Esophagus muscularis mucosa (tissue), 4 donors: Measurements from ENCODE around the gene HADH. TPM values are rescaled to one million over a fixed set of nuclear protein-coding genes. Genes with fewer than 3 reads are reported as not detected.

Source experiments
- DNase-seq: peaks from one replicate; pipeline ENCODE4 v3.0.0-alpha.2; 2017; ENCODE audit errors: extremely low spot score
- H3K27ac ChIP-seq, 4 donors: fragments of 200-600 bp; sonication (generic); replicated peaks in 1 of 4; 1 replicate in 3 of 4; 2 replicates in 1 of 4; pipeline ENCODE4 v1.5.1; 2016 to 2019; ENCODE audit warnings: mild to moderate bottlenecking in 1 of 4
- H3K27me3 ChIP-seq, 4 donors: fragments of 200-600 bp; sonication (generic); one replicate each; pipeline versions ENCODE4 v1.5.1 to v1.6.0; 2016 to 2019
- H3K36me3 ChIP-seq, 4 donors: fragments of 200-600 bp; sonication (generic); one replicate each; pipeline ENCODE4 v1.5.1; 2016 to 2019
- H3K4me1 ChIP-seq, 4 donors: fragments of 200-600 bp; sonication (generic); one replicate each; pipeline ENCODE4 v1.5.1; 2016 to 2019
- H3K4me3 ChIP-seq, 4 donors: fragments of 200-600 bp; sonication (generic); 1 replicate in 2 of 4; 2 replicates in 2 of 4; pipeline ENCODE4 v1.5.1; 2016 to 2019; ENCODE audit warnings: mild to moderate bottlenecking in 4 of 4, moderate library complexity in 1 of 4
- H3K9me3 ChIP-seq, 4 donors: fragments of 200-600 bp; sonication (generic); 1 replicate in 3 of 4; 2 replicates in 1 of 4; pipeline ENCODE4 v1.5.1; 2016 to 2019
- EP300 ChIP-seq: sonication (generic); formaldehyde crosslinking; IDR thresholded peaks from one replicate; pipeline ENCODE4 v1.6.1; 2017; ENCODE audit warnings: antibody characterized with exemption
- POLR2A ChIP-seq: fragments of 450-650 bp; IDR thresholded peaks from one replicate; pipeline ENCODE4 v1.6.1; 2017; ENCODE audit warnings: antibody characterized with exemption, moderate library complexity, mild to moderate bottlenecking, low read depth
- POLR2AphosphoS5 ChIP-seq, 2 donors: sonication (generic); formaldehyde crosslinking; IDR thresholded peaks; one replicate each; pipeline ENCODE4 v1.6.1; 2017; ENCODE audit warnings: antibody characterized with exemption in 2 of 2
- WGBS: methylation state at CpG from one replicate; pipeline ENCODE4 v1.1.5; 2018; 5-methylcytosine and 5-hydroxymethylcytosine counted together
- intact Hi-C: fragments of 100-400 bp; cut with DNase I; formaldehyde crosslinking; loops from one replicate; pipeline ENCODE4 v1.15.1; 2023
- total RNA-seq, 4 donors: library from RNA; depleted of rRNA; stranded (reverse); fragments of >200 nt; gene quantifications; one replicate each; pipeline versions ENCODE4 v1.1.0 to v1.2.1, GENCODE V29; 2016
- TF ChIP-seq, protein P1 (sequence below), 3 experiments: fragments of 200-600 bp in 2 of 3; fragments of 450-650 bp in 1 of 3; sonication (generic) in 2 of 3; IDR thresholded peaks; one replicate each; pipeline ENCODE4 v1.5.1; 2017 to 2019; ENCODE audit warnings: antibody characterized with exemption in 3 of 3, mild to moderate bottlenecking in 2 of 3, moderate library complexity in 1 of 3

The HADH gene
- total RNA-seq, 4 donors from 2014 or later = 60.8 to 176 (median 108) TPM

DNA sequence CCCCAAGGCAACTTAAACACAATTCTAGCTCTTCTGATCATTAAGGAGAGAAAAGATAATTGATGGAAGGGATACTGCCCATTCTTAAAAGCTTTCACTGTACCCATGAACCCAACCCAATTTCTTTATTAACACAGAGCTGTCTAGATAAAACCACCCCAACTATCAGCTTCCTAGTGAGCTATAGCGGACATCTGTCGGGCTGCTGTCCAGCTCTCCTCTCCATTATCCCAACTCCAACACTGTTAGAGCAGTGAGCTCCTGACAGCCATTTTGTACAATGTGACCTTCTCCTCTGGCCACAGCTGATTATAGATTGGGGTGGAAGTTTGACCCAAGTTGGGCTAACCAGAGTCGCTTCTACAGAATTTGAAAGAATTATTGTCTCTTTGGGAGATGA is 66.1 kb downstream of the HADH start:
- DNase-seq = no peak
- Histone ChIP-seq H3K36me3 (no peaks in the 10 kb centered on the region), H3K4me1 (no peaks in the 10 kb centered on the region), H3K27me3 (no peaks in the 10 kb centered on the region), H3K4me3 (no peak overlapping the region), H3K9me3 (no peaks in the 10 kb centered on the region), H3K27ac (no peak overlapping the region)
- WGBS = 94% methylated on average over 3 of the region's 3 CpGs
- intact Hi-C loops = no loop called here
- TF ChIP-seq EP300 = no peak
- TF ChIP-seq, protein P1, sequence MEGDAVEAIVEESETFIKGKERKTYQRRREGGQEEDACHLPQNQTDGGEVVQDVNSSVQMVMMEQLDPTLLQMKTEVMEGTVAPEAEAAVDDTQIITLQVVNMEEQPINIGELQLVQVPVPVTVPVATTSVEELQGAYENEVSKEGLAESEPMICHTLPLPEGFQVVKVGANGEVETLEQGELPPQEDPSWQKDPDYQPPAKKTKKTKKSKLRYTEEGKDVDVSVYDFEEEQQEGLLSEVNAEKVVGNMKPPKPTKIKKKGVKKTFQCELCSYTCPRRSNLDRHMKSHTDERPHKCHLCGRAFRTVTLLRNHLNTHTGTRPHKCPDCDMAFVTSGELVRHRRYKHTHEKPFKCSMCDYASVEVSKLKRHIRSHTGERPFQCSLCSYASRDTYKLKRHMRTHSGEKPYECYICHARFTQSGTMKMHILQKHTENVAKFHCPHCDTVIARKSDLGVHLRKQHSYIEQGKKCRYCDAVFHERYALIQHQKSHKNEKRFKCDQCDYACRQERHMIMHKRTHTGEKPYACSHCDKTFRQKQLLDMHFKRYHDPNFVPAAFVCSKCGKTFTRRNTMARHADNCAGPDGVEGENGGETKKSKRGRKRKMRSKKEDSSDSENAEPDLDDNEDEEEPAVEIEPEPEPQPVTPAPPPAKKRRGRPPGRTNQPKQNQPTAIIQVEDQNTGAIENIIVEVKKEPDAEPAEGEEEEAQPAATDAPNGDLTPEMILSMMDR (IDR thresholded peaks at IDR 0.05) = no peak
- TF ChIP-seq POLR2A = no peak
- no peak for TF ChIP-seq POLR2AphosphoS5 (IDR thresholded peaks at IDR 0.05)

DNA sequence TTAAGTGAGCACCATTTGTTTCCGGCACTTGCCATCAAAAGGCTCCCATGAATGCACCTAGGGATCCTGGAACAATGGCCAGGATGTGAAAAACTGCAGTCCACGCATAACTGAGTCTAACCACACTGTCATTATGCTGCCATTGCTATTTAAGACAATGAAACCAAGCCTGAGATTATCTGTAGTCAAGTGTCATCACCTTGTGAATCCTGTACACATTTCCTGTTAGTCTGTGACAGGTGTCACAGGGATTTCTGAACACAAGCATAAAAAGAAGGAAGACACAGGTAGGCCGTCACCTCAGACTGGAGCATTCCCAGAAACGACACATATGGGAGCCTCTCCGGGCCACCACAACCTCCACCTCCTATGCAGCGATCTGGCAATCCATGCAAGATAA is 66.7 kb downstream of the HADH start:
- TF ChIP-seq EP300 (no peak), POLR2A (no peak), POLR2AphosphoS5 (IDR thresholded peaks at IDR 0.05) (no peak)
- TF ChIP-seq, protein P1 (IDR thresholded peaks at IDR 0.05) = no peak
- H3K27ac ChIP-seq = no peak overlapping the region
- intact Hi-C loops = no loop called here
- no peaks in the 10 kb centered on the region for H3K9me3 ChIP-seq
- no peak for DNase-seq
- no peak overlapping the region for H3K4me3 ChIP-seq
- H3K4me1 ChIP-seq = no peaks in the 10 kb centered on the region
- H3K36me3 ChIP-seq = no peaks in the 10 kb centered on the region
- H3K27me3 ChIP-seq = no peaks in the 10 kb centered on the region
- WGBS = 79% methylated on average over 6 of the region's 6 CpGs

DNA sequence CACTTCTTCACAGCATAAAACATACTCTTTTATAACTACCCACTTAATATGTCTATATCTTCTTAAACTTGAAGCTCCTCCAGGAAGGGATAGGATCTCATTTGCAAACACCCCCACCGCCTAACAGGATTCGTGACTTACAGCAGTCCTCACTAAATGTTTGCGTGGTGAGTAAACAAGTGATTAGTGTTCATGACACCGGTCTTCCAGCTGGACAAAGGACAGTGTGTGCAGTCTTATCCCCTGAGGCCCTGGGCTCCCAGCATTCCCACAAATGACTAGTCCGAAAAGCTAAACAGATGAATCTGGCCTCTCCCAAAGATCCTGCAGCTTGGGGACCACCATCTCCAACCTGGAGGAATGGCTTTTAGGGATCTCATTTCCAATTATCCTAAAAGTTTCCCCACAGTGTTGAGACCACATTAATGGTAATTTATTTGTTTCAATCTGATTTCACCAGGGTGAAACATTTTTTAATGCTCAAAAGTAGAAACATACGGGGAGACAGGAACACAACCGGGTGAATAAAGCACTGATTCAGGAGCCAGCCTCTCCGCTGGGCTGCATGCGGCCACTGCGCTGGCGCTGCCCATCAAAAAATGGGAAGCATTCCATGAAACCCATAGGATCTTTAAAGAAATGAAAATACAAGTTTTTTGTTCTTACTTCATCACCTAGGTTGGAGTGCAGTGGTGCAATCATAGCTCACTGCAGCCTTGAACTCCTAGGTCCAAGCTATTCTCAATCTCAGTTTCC is 69.2 kb downstream of the HADH start:
- no peaks in the 10 kb centered on the region for H3K4me1 ChIP-seq
- no peaks in the 10 kb centered on the region for H3K27me3 ChIP-seq
- intact Hi-C loops = no loop called here
- no peak for DNase-seq
- 88% methylated on average over 11 of the region's 11 CpGs for WGBS
- H3K9me3 ChIP-seq = no peaks in the 10 kb centered on the region
- no peak for TF ChIP-seq EP300
- TF ChIP-seq POLR2AphosphoS5 (IDR thresholded peaks at IDR 0.05) = no peak
- no peak for TF ChIP-seq POLR2A
- TF ChIP-seq, protein P1 (IDR thresholded peaks at IDR 0.05) = no peak
- no peaks in the 10 kb centered on the region for H3K36me3 ChIP-seq
- no peak overlapping the region for H3K4me3 ChIP-seq
- no peak overlapping the region for H3K27ac ChIP-seq

DNA sequence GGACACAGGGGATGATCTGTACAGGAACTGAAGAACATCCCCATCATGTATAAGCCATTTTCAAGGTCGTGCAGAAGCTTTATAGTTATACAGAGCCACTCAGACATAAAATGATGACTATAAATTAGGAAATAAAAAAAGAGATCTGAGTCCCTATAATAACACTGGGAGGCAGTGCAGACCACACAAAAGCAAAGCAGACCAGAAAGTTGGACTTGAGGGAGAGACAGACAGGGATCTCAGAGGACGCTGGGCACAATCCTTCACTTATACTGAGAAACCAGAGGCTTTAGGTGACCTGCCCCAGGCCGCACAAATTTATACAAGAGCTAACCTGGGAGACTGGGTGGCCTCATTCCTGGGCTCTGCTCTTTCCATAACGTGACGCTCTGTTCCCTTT is 70.5 kb downstream of the HADH start:
- intact Hi-C loops = no loop called here
- DNase-seq = no peak
- H3K36me3 ChIP-seq = no peaks in the 10 kb centered on the region
- TF ChIP-seq EP300 (no peak), POLR2A (no peak), POLR2AphosphoS5 (IDR thresholded peaks at IDR 0.05) (no peak)
- TF ChIP-seq, protein P1 (IDR thresholded peaks at IDR 0.05) = no peak
- no peak overlapping the region for H3K27ac ChIP-seq
- H3K9me3 ChIP-seq = no peaks in the 10 kb centered on the region
- H3K4me3 ChIP-seq = no peak overlapping the region
- WGBS = 50% methylated on average over 5 of the region's 5 CpGs
- no peaks in the 10 kb centered on the region for H3K4me1 ChIP-seq
- no peaks in the 10 kb centered on the region for H3K27me3 ChIP-seq
